Suprapubic skin (tissue), 4 donors: ENCODE results near the gene MZB1. TPM values are rescaled to one million over a fixed set of nuclear protein-coding genes. Genes with fewer than 3 reads are reported as not detected.

ENCODE experiments used
- DNase-seq, 2 donors: peaks; one replicate each; pipeline ENCODE4 v3.0.0-alpha.2; 2019; ENCODE audit warnings: low spot score in 2 of 2
- H3K27ac ChIP-seq: fragments of 200-600 bp; sonication (generic); one replicate; pipeline ENCODE4 v1.5.1; 2019
- H3K27me3 ChIP-seq: fragments of 200-600 bp; sonication (generic); one replicate; pipeline ENCODE4 v1.5.1; 2019
- H3K36me3 ChIP-seq: fragments of 200-600 bp; sonication (generic); one replicate; pipeline ENCODE4 v1.5.1; 2019
- H3K4me1 ChIP-seq: fragments of 200-600 bp; sonication (generic); one replicate; pipeline ENCODE4 v1.5.1; 2019
- H3K4me3 ChIP-seq: fragments of 200-600 bp; sonication (generic); one replicate; pipeline ENCODE4 v1.5.1; 2019; ENCODE audit warnings: mild to moderate bottlenecking
- H3K9me3 ChIP-seq: fragments of 200-600 bp; sonication (generic); one replicate; pipeline ENCODE4 v1.5.1; 2019
- EP300 ChIP-seq: sonication (generic); formaldehyde crosslinking; IDR thresholded peaks from one replicate; pipeline ENCODE4 v1.6.1; 2017; ENCODE audit warnings: antibody characterized with exemption
- POLR2A ChIP-seq, 2 donors: fragments of 450-650 bp; IDR thresholded peaks; one replicate each; pipeline ENCODE4 v1.6.1; 2017; ENCODE audit warnings: antibody characterized with exemption in 2 of 2, mild to moderate bottlenecking in 2 of 2, moderate library complexity in 2 of 2
- POLR2AphosphoS5 ChIP-seq, 3 donors: sonication (generic); formaldehyde crosslinking; IDR thresholded peaks; one replicate each; pipeline ENCODE4 v1.6.1; 2017; ENCODE audit warnings: antibody characterized with exemption in 3 of 3
- WGBS: methylation state at CpG from one replicate; pipeline ENCODE4 v1.1.5; 2018; 5-methylcytosine and 5-hydroxymethylcytosine counted together
- total RNA-seq, 4 donors: library from RNA; depleted of rRNA; stranded (reverse); fragments of >200 nt; gene quantifications; one replicate each; pipeline ENCODE4 v1.1.0, GENCODE V29; 2016
- TF ChIP-seq, protein P1 (sequence below), 2 donors: fragments of 200-600 bp in 1 of 2; fragments of 450-650 bp in 1 of 2; sonication (generic) in 1 of 2; IDR thresholded peaks; one replicate each; pipeline ENCODE4 v1.5.1; 2016 to 2019; ENCODE audit warnings: antibody characterized with exemption in 2 of 2, mild to moderate bottlenecking in 1 of 2, moderate library complexity in 1 of 2

MZB1 gene, protein sequence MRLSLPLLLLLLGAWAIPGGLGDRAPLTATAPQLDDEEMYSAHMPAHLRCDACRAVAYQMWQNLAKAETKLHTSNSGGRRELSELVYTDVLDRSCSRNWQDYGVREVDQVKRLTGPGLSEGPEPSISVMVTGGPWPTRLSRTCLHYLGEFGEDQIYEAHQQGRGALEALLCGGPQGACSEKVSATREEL
- not detected for total RNA-seq

DNA sequence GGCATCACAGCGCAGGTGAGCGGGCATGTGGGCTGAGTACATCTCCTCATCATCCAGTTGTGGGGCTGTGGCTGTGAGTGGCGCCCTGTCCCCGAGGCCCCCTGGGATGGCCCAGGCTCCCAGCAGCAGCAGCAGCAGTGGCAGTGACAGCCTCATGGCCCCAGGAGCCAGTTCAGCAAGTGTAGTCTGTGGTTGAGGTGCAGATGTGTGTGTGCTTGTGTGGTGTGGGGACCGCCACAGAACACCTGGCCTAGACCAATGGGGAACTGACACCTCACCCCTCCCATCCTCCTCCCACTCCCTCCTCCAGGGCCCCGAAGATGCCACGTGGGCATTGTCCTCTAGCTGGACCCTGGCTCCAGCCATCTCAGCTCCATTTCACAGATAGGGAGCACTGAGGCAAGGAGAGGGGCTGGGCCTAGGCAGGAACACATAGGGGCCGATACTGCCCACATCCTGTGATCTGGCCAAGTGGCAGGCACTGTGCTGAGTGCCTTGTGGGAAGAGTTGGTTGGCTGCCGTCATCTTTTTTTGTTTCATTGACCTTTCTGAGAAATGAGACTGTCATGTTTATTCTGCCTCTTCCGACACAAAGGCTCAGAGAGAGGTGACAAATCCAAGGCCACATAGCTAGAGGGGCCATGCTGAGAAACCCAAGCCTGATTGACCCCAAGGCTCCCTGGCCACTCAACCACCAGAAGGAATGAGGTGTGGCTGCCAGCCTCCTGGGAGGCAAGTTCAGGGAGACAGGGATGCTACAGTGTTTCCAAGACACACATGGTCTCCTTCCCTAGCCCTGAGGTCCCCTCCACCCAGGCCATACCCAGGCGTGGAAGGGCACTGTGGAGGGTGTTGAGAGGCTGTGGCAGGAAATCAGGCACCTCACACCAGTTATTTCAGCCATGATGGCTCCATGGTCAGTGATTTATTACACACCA lies at the start of gene MZB1:
Gene MZB1 (minus strand): TSS at position 213 of the 938 bp plus-strand sequence. CDS start 57 bp downstream, at position 156.
- Histone ChIP-seq H3K9me3 (no peaks in the 10 kb centered on the region), H3K4me3 (no peak within 1 kb of the TSS), H3K36me3 (no peaks in the 10 kb centered on the region), H3K27me3 (peaks cover 23% of the 10 kb centered on the region), H3K4me1 (peaks cover 56% of the 10 kb centered on the region), H3K27ac (no peak within 1 kb of the TSS)
- peak in 1 of 2 donors; percentile 69 for DNase-seq
- TF ChIP-seq POLR2A (IDR thresholded peaks at IDR 0.05) (no peak), POLR2AphosphoS5 (IDR thresholded peaks at IDR 0.05) (no peak), EP300 (no peak)
- TF ChIP-seq, protein P1, sequence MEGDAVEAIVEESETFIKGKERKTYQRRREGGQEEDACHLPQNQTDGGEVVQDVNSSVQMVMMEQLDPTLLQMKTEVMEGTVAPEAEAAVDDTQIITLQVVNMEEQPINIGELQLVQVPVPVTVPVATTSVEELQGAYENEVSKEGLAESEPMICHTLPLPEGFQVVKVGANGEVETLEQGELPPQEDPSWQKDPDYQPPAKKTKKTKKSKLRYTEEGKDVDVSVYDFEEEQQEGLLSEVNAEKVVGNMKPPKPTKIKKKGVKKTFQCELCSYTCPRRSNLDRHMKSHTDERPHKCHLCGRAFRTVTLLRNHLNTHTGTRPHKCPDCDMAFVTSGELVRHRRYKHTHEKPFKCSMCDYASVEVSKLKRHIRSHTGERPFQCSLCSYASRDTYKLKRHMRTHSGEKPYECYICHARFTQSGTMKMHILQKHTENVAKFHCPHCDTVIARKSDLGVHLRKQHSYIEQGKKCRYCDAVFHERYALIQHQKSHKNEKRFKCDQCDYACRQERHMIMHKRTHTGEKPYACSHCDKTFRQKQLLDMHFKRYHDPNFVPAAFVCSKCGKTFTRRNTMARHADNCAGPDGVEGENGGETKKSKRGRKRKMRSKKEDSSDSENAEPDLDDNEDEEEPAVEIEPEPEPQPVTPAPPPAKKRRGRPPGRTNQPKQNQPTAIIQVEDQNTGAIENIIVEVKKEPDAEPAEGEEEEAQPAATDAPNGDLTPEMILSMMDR (IDR thresholded peaks at IDR 0.05) = no peak
- 76% methylated on average over 9 of the region's 11 CpGs for WGBS

DNA sequence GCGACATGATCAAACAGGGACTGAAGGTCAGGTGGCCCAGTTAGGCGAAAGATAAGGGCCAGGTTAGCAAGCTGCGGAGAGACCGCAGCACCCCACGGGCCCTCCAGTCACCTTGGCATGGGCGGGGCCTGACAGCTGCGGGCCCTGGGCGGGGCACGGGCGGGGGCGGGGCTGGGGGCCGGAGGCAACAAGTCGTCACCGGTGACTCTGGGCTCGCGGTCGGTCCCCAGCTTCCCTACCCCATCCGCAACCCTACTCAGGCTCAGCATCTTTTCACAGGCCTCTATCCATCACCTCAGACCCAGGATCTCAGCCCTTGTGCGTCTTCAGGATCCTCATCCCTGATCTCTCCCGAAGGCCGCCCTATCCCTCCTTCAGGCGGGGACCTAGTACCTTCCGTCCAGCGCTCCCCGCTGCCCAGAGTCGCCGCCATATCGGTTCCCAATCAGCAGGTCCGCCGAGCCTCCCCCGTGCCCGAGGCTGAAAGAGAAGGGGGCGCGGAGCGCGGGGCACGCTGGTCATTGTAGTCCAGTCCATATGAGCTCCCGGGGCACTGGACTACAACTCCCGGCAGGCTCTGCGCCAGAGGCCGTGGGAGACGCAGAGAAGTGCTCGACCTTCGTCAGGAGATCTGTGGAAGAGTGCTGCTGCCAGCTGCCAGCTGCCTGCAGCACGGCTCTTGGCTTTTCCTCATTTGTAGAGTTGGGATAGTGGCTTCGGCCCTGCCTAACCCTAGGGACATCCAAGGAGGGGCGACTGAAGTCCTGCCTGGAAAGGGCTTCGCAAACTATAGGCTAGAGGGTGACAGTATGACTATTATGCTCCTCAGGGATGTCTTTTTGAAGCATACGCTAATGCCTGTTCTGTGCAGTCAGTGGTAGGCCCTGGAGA lies 49.5 kb upstream of the MZB1 start, which contains the start of gene DNAJC18:
Gene DNAJC18 (minus strand): TSS at position 513 of the 891 bp plus-strand sequence. CDS start 80 bp downstream, at position 433.
- peak; percentile 94 to 96 for DNase-seq
- Histone ChIP-seq H3K27me3 (no peaks in the 10 kb centered on the region), H3K9me3 (no peaks in the 10 kb centered on the region), H3K27ac (peak within 1 kb of the TSS; percentile 92), H3K36me3 (peaks cover 3% of the 10 kb centered on the region), H3K4me1 (peaks cover 15% of the 10 kb centered on the region), H3K4me3 (peak within 1 kb of the TSS; percentile 84)
- TF ChIP-seq, protein P1 (IDR thresholded peaks at IDR 0.05) = no peak
- TF ChIP-seq POLR2A (IDR thresholded peaks at IDR 0.05) = no peak
- TF ChIP-seq EP300 = no peak
- TF ChIP-seq POLR2AphosphoS5 (IDR thresholded peaks at IDR 0.05) = no peak
- WGBS = 4% methylated on average over 23 of the region's 49 CpGs

DNA sequence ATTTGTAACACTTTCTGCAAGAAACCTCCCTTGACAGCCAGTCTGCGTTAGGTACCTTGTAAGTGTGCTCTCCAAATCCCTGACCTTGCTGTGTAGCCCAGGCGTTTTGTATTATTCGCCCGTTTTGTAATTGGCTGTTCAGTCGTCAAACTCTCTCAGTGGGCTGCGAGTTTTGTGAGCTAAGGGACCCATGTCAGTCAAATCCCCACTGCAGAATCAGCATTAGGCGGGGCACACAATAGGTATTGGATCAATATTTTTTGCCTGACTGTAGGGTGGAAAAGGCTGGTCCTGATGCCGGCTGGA lies 48.9 kb upstream of the MZB1 start:
- H3K36me3 ChIP-seq = peaks cover 3% of the 10 kb centered on the region
- peak overlapping the region; percentile 84 for H3K4me3 ChIP-seq
- peak overlapping the region; percentile 92 for H3K27ac ChIP-seq
- H3K4me1 ChIP-seq = peaks cover 15% of the 10 kb centered on the region
- TF ChIP-seq POLR2A (IDR thresholded peaks at IDR 0.05) = no peak
- TF ChIP-seq EP300 = no peak
- TF ChIP-seq, protein P1 (IDR thresholded peaks at IDR 0.05) = no peak
- TF ChIP-seq POLR2AphosphoS5 (IDR thresholded peaks at IDR 0.05) = no peak
- 27% methylated on average over 8 of the region's 8 CpGs for WGBS
- no peaks in the 10 kb centered on the region for H3K9me3 ChIP-seq
- H3K27me3 ChIP-seq = no peaks in the 10 kb centered on the region
- no peak for DNase-seq

DNA sequence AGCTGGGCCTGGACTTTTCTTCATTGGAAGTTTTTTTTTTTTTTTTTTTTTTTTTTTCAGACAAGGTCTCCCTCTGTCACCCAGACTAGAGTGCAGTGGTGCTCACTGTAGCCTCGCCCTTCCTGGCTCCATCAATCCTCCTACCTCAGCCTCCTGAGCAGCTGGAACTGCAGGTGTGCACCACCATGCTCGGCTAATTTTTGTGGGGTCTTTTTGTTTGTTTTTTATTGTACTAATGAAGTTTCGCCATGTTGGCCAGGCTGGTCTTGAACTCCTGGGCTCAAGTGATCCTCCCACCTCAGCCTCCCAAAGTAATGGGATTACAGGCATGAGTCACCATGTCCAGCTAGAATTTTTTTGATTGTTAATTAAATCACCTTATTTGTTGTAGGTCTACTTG lies 46.0 kb upstream of the MZB1 start:
- no peak overlapping the region for H3K27ac ChIP-seq
- 95% methylated on average over 3 of the region's 3 CpGs for WGBS
- H3K4me3 ChIP-seq = no peak overlapping the region
- TF ChIP-seq POLR2A (IDR thresholded peaks at IDR 0.05) = no peak
- no peak for TF ChIP-seq POLR2AphosphoS5 (IDR thresholded peaks at IDR 0.05)
- TF ChIP-seq, protein P1 (IDR thresholded peaks at IDR 0.05) = no peak
- no peak for TF ChIP-seq EP300
- H3K4me1 ChIP-seq = peaks cover 15% of the 10 kb centered on the region
- no peaks in the 10 kb centered on the region for H3K27me3 ChIP-seq
- H3K36me3 ChIP-seq = peaks cover 3% of the 10 kb centered on the region
- no peaks in the 10 kb centered on the region for H3K9me3 ChIP-seq
- no peak for DNase-seq
